ENCODE data around the gene FUZ.

- no peak for TF ChIP-seq POLR2A (IDR thresholded peaks at IDR 0.05)
- TF ChIP-seq CTCF (IDR thresholded peaks at IDR 0.05), result no peak
These were observed 26.6 kb upstream of the FUZ start for GRCh38 chr19:49839713-49840112.

Measured in thyroid gland (tissue), 4 donors.